Epithelial cell of prostate (primary cell): ENCODE results near the gene PIWIL4.
"Not testable (repeated sequence)": the region's sequence is repeated elsewhere in the genome, so short reads cannot be mapped to it uniquely, and the experiment has no call there.

Experiments used
- DNase-seq: peaks from one replicate; pipeline ENCODE4 v3.0.0-alpha.2; 2011; ENCODE audit warnings: low read depth, low spot score
- H3K27ac ChIP-seq: fragments of 450-650 bp; 2 replicates; pipeline ENCODE4 v1.5.1; 2017; ENCODE audit warnings: mild to moderate bottlenecking

Gene PIWIL4

DNA sequence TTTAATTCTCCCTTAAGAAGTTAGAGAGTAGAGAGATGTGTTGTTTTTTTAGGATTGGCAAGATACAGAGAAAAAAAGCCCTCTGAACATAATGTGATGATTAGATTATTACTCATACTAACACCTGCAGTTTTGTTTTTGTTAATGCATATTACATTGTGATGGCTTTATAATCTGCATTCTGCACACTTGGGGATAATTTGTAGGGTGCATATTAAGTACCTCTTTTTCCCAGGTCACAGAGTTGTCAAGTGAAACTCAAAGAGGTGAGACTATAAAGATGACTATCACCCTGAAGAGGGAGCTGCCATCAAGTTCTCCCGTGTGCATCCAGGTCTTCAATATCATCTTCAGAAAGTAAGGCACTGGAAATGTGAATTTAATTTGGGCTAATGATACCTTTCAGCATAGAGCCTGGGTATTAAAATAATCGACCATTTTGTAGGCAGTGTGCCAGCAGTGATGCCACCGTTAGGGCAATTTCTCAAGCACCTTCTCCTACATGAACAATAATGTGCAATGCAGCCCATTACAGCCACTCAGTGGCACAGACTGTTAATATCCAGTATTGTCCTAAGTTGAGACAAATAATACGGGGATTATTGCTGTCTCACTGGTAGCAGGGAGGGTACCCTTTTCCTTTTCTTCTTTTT is 16.2 kb downstream of the PIWIL4 start:
- H3K27ac ChIP-seq: no peak overlapping the region
- no peak for DNase-seq

- no peak for DNase-seq
- H3K27ac ChIP-seq: no peak overlapping the region
Observed at GRCh38 chr11:94583866-94584500, 16.8 kb downstream of the PIWIL4 start.

GRCh38 chr11:94584978-94585377 is 17.8 kb downstream of the PIWIL4 start:
- H3K27ac ChIP-seq: no peak overlapping the region
- DNase-seq: no peak

DNA sequence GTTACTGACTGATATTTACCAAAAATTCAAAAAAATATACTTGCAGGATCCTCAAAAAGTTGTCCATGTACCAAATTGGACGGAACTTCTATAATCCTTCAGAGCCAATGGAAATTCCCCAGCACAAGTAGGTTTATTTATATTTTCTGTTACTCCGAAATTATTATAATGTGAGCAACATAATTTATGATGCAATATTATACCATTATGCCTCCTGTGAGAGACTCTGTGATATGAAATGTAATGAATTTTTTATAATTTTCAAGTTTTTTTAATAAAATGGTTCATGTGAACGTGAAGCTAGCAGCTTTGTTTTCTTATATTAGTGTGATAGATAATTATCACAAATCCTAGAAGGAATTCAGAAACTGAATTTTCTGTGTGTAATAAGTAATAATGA is 18.2 kb downstream of the PIWIL4 start:
- no peak overlapping the region for H3K27ac ChIP-seq
- DNase-seq: no peak

GRCh38 chr11:94586546-94586945 is 19.4 kb downstream of the PIWIL4 start:
- H3K27ac ChIP-seq: no peak overlapping the region
- DNase-seq: no peak

DNA sequence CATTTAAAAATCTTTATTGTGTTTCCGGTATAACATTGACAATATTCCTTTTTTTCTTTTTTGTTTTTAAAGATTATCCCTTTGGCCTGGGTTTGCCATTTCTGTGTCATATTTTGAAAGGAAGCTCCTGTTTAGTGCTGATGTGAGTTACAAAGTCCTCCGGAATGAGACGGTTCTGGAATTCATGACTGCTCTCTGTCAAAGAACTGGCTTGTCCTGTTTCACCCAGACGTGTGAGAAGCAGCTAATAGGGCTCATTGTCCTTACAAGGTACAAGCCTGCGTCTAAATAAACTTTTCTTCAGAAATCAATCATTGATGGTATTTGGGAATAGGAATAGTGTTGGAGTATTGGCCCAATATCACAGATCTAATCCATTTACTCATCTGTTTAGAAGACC is 19.8 kb downstream of the PIWIL4 start:
- no peak for DNase-seq
- no peak overlapping the region for H3K27ac ChIP-seq

DNA sequence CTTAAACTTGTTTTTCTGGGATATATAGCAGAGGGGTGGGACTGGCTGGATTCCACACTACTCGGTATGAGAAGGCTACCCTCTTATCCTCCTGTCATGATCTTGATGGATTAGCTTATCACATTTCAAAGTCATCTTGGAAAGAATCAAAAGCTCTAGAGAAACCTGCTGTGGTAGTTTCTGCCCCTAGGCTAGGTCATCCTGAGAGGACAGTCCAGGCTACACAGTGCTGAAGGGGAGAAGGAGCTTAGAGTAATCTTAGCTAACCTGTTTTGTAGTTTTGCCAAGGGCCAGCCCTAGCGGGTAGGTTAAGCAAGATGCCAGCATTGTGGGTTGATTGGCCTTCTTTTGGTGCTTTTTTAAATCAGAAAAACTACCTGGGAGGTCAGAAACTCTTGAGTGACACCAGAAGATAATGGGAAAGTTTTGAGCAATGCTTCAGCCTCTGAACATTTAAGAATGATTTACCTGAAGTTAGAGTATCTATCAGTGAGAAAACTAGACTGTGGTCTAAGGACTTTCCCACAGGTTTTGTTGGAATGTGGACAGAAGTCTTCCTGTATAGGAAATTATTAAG is 21.3 kb downstream of the PIWIL4 start:
- H3K27ac ChIP-seq: no peak overlapping the region
- DNase-seq: no peak

DNA sequence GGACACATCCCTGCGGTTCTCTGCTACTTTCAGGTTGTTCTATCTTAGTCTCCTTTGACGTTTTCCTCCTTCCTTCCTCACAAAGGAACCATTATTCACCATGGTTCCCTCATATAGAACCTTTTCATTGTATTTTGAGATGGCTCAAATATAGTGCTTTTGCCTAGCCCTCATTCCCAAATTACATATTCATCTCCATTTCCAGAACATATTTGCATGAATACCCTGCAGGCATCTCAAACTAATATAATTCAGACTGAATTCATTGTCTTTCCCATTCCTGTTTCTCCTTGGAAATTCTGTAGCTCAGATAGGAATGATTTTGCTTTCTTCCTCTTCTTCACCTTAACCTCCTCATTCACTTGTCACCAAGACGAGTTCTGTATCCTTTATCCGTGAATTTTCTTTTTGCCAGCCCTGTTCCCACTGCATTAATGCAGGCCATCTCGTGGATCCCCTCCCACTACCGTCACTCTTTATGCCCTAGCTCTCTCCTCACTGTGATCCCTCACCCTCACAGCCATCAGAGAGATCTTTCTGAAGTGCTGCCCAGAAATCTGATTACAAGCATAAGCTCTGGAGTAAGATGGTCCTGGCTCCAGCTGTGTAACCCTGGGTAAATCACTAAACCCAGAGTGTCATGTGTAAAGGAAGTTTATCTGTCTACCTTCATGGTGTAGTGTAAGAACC is 23.3 kb downstream of the PIWIL4 start:
- DNase-seq: no peak
- no peak overlapping the region for H3K27ac ChIP-seq

DNA sequence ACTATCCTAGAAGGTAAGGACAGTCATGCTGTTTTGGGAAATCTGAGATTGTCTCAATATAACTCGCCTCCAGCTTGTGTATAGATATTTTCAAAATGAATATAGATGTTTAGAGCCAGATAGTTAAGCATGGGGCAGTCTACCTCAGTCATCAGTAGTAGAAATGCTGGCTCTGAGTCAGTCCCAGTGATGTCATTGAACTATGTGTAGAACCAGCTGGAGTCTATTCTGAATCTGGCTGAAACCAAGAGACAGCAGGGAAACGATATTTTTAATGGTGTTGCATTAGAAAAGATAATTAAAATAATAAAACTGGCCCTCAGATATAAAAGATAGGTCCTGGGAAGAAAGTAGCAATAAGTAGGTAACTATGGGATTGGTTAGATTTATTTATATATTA is 25.9 kb downstream of the PIWIL4 start:
- H3K27ac ChIP-seq: no peak overlapping the region
- no peak for DNase-seq

DNA sequence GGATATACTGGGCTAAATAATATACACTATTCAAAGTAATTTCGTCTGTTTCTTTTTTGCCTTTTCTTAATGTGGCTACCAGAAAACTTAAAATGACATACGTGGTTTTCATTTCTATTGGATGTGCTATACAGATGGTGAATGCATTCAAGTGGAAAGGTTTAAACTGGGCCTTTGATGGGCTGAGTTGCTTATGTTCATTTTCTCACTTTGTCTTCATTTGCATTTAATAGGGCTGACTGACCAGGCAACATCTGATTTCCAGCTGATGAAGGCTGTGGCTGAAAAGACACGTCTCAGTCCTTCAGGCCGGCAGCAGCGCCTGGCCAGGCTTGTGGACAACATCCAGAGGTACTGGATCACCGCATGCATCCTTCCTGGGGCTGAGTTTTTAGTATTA is 27.9 kb downstream of the PIWIL4 start:
- no peak for DNase-seq
- H3K27ac ChIP-seq: no peak overlapping the region

GRCh38 chr11:94597896-94598295 is 30.7 kb downstream of the PIWIL4 start:
- H3K27ac ChIP-seq: no peak overlapping the region
- no peak for DNase-seq

DNA sequence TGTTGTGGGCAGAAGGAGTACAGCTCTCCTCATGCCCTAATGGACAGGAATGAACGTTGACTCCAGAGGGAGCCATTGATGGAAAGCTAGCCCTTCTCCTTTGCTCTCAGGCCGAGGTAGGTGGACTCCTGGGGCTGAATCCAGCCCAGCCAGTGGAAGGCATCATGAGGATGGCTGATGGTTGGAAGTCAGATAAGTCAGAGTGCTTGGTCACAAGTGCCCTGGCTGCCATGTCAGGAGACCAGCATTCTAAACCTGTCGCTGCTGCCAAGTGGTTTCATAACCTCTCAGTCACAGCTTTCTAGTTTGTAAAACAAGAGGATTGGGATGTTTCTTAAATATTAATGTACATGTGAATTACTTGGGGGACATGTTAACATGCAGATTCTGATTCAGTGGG is 32.3 kb downstream of the PIWIL4 start:
- H3K27ac ChIP-seq: no peak overlapping the region
- no peak for DNase-seq

DNA sequence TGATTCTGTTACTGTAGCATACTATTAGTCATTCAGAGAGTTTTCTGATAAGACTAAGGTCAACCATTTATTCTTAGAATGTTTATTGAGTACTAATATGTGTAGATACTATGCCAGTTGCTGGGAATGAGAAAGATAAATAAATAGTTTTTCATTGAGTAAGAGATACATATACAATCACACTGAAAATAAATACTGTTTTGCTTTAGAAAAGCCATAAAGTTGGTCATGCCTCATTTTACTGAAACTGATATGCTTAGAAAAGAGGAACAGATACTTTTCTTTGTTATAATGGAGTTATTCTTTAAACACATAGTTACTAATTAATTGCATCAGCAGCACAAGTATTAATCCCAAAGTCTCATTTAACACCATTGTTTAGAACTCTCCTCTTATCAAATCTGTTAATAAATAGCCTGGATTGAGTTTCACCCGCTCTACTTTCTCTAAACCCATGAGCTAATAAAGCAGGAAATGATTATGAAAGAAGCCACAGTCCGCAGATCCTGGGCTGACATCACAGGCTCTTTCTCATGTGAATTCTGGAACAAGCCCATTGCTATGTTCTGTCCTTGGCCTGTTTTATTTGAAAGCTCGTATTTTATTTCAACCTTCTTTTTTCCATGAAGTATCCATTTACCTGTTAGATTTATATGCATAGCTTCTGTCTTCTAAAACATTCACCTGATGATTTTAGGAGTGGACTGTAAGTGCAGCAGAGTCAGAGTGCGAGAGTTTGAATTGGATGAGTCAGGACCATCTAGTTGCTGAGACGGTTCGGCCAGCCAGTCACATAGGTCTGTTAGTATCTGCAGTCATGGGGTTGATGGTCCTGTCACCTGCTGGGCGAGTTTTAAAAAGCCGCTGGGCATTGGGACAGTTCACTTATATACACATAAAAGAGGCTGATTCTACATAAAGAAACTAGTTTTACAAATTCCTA is 35.5 kb downstream of the PIWIL4 start:
- H3K27ac ChIP-seq: peak overlapping the region; percentile 36
- peak; percentile 77 for DNase-seq

DNA sequence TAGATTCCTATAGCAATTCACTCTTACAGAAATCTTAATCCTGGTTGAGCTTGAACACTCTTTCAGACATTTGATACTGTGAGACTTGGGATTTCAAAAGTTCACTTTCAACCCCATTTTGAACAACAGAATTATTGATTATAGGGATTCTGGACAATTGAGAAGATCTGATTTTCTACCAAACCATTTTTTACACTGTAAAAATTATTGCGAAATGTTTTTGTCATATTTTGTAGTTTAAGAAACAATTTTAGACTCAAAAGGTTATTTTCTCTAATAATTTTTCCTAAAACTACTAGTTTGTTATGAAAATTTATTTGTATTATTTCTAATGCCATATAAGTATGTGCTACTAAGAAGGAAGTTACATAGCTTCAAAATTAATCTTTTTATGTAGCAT is 36.4 kb downstream of the PIWIL4 start:
- no peak overlapping the region for H3K27ac ChIP-seq
- DNase-seq: no peak

DNA sequence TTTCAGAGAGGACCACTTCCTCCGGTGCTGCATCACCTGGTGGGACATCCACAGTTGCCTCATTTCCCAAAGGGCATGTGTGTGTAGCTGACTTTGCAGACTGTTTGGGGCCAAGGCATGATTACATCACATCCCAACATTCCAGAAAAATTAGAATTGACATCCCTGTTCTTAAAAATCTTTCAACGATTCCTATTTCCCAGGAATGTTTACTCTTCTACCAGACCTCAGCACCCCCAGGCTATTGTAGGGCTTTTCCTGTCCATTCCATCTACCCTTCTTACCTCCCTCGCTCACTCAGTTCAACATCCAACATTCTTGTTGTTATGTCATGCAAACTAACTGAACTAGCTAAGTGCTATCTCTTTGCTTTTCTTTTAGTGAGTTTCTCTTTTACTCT is 37.3 kb downstream of the PIWIL4 start:
- DNase-seq: no peak

GRCh38 chr11:94613120-94613519 is 46.0 kb downstream of the PIWIL4 start:
- no peak overlapping the region for H3K27ac ChIP-seq
- DNase-seq: no peak

More for the DNA sequence above, 37.3 kb downstream of the PIWIL4 start:
- no peak overlapping the region for H3K27ac ChIP-seq

DNA sequence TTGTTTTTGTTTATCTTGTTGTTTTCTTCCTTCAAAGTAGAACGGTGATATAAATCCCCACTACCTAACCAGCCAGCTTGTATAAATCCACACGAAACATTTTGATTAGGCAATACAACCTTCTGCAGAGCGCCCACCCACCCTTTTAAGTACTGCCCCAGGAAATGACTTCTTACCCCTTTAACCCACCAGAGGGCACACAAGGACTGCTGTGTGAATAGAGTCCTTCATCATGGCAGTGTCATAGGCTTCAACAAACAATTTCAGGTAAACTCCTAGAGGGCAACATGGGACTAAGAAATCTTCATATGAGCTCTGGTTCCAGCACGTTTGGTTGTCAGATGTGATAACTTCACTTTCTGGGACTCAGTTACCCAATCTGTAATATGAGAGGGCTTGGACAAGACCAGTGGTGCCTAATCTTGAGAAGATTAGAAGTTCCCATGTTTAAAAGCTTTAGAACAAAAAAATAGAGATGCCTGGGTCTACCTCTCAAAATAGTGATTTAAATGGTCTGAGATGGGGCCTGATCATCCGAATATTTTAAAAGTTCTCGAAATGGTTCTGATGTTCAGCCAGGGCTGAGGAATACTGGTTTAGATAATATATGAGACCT is 56.1 kb downstream of the PIWIL4 start:
- no peak overlapping the region for H3K27ac ChIP-seq
- DNase-seq: peak; percentile 49

DNA sequence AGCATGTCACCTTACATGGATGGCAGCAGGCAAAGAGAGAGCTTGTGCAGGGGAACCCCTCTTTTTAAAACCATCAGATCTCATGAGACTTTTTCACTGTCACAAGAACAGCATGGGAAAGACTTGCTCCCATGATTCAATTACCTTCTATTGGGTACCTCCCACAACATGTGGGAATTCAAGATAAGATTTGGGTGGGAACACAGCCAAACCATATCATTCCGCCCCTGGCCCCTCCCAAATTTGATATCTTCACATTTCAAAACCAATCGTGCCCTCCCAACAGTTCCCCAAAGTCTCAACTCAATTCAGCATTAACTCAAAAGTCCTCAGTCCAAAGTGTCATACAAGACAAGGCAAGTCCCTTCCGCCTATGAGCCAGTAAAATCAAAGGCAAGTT is 58.3 kb downstream of the PIWIL4 start:
- DNase-seq, H3K27ac ChIP-seq: not testable (repeated sequence)

DNA sequence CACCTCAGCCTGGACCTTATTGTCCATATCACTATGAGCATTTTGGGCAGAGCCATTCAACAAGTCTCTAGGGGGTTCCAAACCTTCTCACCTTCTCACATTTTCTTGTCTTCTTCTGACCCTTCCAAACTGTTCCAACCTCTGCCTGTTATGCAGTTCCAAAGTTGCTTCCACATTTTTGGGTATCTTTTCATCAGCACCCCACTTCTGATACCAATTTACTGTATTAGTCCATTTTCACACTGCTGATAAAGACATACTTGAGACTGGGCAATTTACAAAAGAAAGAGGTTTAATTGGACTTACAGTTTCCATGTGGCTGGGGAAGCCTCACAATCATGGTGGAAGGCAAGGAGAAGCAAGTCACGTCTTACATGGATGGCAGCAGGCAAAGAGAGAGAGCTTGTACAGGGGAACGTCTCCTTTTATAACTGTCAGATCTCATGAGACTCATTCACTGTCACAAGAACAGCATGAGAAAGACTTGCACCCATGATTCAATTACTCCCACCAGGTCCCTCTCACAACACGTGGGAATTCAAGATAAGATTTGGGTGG is 59.9 kb downstream of the PIWIL4 start:
- DNase-seq, H3K27ac ChIP-seq: not testable (repeated sequence)
